PC-3 (cell line): ENCODE measurements around the gene EMP3. TPM values are rescaled to one million over a fixed set of nuclear protein-coding genes. Genes with fewer than 3 reads are reported as not detected.

ENCODE experiments used
- ATAC-seq: fragments of 200-7000 bp; cut with Tn5 transposase; 2 replicates; pipeline ENCODE4 v1.9.1; 2020; ENCODE audit warnings: mild to moderate bottlenecking, moderate library complexity
- BruUV-seq: library from RNA; stranded (reverse); fragments of 400-500 nt; replicated peaks from 2 replicates; lab custom pipeline; 2021; lab: Mats Ljungman, UMichigan
- CTCF ChIA-PET: fragments of 300-600 bp; sonication (Branson Sonifier 250); formaldehyde crosslinking; loops from one replicate; lab custom pipeline; 2022; ENCODE audit warnings: antibody characterized with exemption; lab: Charles Lee
- POLR2A ChIA-PET: fragments of 300-600 bp; sonication (Branson Sonifier 250); formaldehyde crosslinking; loops from one replicate; lab custom pipeline; 2022; ENCODE audit warnings: antibody characterized with exemption; ENCODE audit not compliant: unreplicated experiment; lab: Charles Lee
- DNase-seq: peaks from one replicate; pipeline ENCODE4 v3.0.0-alpha.2; 2015
- H2AFZ ChIP-seq: fragments of 300-600 bp; sonication (generic); 2 replicates; pipeline ENCODE4 v1.6.0; 2016; ENCODE audit warnings: antibody characterized with exemption, low read length
- H3F3A ChIP-seq: fragments of 300-600 bp; sonication (generic); one replicate; pipeline ENCODE4 v1.6.0; 2017; ENCODE audit warnings: antibody characterized with exemption, low read length, control low read depth, mild to moderate bottlenecking; ENCODE audit not compliant: unreplicated experiment
- H3K27ac ChIP-seq: fragments of 300-600 bp; sonication (generic); 2 replicates; pipeline ENCODE4 v1.5.1; 2016; ENCODE audit warnings: mild to moderate bottlenecking, low read length
- H3K27me3 ChIP-seq: fragments of 300-600 bp; sonication (generic); 2 replicates; pipeline ENCODE4 v1.6.1; 2016; ENCODE audit warnings: low read length, mixed read lengths
- H3K36me3 ChIP-seq: fragments of 300-600 bp; sonication (generic); 2 replicates; pipeline ENCODE4 v1.6.1; 2016; ENCODE audit warnings: low read depth, mixed run types, low read length, mixed read lengths
- H3K4me1 ChIP-seq: fragments of 300-600 bp; sonication (generic); 2 replicates; pipeline ENCODE4 v1.5.1; 2016; ENCODE audit warnings: low read length; ENCODE audit not compliant: insufficient read depth
- H3K4me2 ChIP-seq: fragments of 300-600 bp; sonication (generic); 2 replicates; pipeline ENCODE4 v1.6.0; 2016; ENCODE audit warnings: low read length
- H3K4me3 ChIP-seq: fragments of 300-600 bp; sonication (generic); 2 replicates; pipeline ENCODE4 v1.5.1; 2016; ENCODE audit warnings: mild to moderate bottlenecking, low read length, mixed read lengths
- H3K79me2 ChIP-seq: fragments of 300-600 bp; sonication (generic); 2 replicates; pipeline ENCODE4 v1.6.1; 2017; ENCODE audit warnings: low read length, mixed read lengths
- H3K9ac ChIP-seq: fragments of 300-600 bp; sonication (generic); 2 replicates; pipeline ENCODE4 v1.6.0; 2016; ENCODE audit warnings: mild to moderate bottlenecking, low read length
- H3K9me2 ChIP-seq: fragments of 300-600 bp; sonication (generic); replicated peaks from 2 replicates; pipeline ENCODE4 v1.6.1; 2016; ENCODE audit warnings: mixed run types, low read length, mixed read lengths
- H3K9me3 ChIP-seq: fragments of 300-600 bp; sonication (generic); 2 replicates; pipeline ENCODE4 v1.6.1; 2016; ENCODE audit warnings: low read length, mixed read lengths
- H4K20me1 ChIP-seq: fragments of 300-600 bp; sonication (generic); 2 replicates; pipeline ENCODE4 v1.6.1; 2016; ENCODE audit warnings: low read length, mixed read lengths
- CTCF ChIP-seq: fragments of 300-600 bp; sonication (generic); conservative IDR thresholded peaks from 2 replicates; pipeline ENCODE4 v1.5.1; 2017; ENCODE audit warnings: antibody characterized with exemption, low read depth, mild to moderate bottlenecking, low read length
- EZH2 ChIP-seq: fragments of 300-600 bp; sonication (generic); IDR thresholded peaks from one replicate; pipeline ENCODE4 v1.6.1; 2017; ENCODE audit warnings: antibody characterized with exemption, mild to moderate bottlenecking, low read length; ENCODE audit not compliant: unreplicated experiment
- EZH2phosphoT487 ChIP-seq: fragments of 300-600 bp; sonication (generic); IDR thresholded peaks from 2 replicates; pipeline ENCODE4 v1.6.1; 2018; ENCODE audit warnings: mild to moderate bottlenecking, antibody characterized with exemption, low read length, borderline replicate concordance
- intact Hi-C: fragments of 100-400 bp; cut with micrococcal nuclease; formaldehyde crosslinking; loops from 2 replicates; pipeline ENCODE4 v1.9.0; 2023
- total RNA-seq: library from RNA; depleted of rRNA; stranded (reverse); fragments of >200 nt; gene quantifications from 2 replicates; pipeline ENCODE4 v1.2.3, GENCODE V29; 2014

The EMP3 gene
- total RNA-seq, 1 experiment from 2014 or later, result 31.9 TPM

- H3K4me1 ChIP-seq, result peaks cover 28% of the 10 kb centered on the region
- no peak overlapping the region for H3K4me2 ChIP-seq
- ChIA-PET CTCF (no interaction called here), POLR2A (no interaction called here)
- no peaks in the 10 kb centered on the region for H3K36me3 ChIP-seq
- H3K4me3 ChIP-seq, result no peak overlapping the region
- no peaks in the 10 kb centered on the region for H3F3A ChIP-seq
- H4K20me1 ChIP-seq, result no peaks in the 10 kb centered on the region
- no peak for TF ChIP-seq EZH2
- TF ChIP-seq EZH2phosphoT487, result no peak
- TF ChIP-seq CTCF, result no peak
- H3K79me2 ChIP-seq, result no peaks in the 10 kb centered on the region
- no peaks in the 10 kb centered on the region for H3K9me3 ChIP-seq
- BruUV-seq, result no TSS peak
- no peak for ATAC-seq
- intact Hi-C loops, result no loop called here
- peak; percentile 34 for DNase-seq
- no peak overlapping the region for H3K27ac ChIP-seq
- H3K9ac ChIP-seq, result no peak overlapping the region
- no peaks in the 10 kb centered on the region for H3K9me2 ChIP-seq
- no peaks in the 10 kb centered on the region for H3K27me3 ChIP-seq
- no peak overlapping the region for H2AFZ ChIP-seq
These were observed 4.0 kb downstream of the EMP3 start for GRCh38 chr19:48329167-48329891.

GRCh38 chr19:48330012-48330681 is 4.8 kb downstream of the EMP3 start:
- Histone ChIP-seq H3K79me2 (no peaks in the 10 kb centered on the region), H3K4me2 (no peak overlapping the region), H3K4me3 (no peak overlapping the region), H3K9ac (no peak overlapping the region), H3K36me3 (no peaks in the 10 kb centered on the region), H3K27me3 (no peaks in the 10 kb centered on the region), H3K27ac (no peak overlapping the region), H3K4me1 (peaks cover 25% of the 10 kb centered on the region), H3F3A (no peaks in the 10 kb centered on the region), H3K9me3 (no peaks in the 10 kb centered on the region), H3K9me2 (no peaks in the 10 kb centered on the region), H2AFZ (no peak overlapping the region), H4K20me1 (no peaks in the 10 kb centered on the region)
- TF ChIP-seq EZH2phosphoT487, result no peak
- no peak for TF ChIP-seq CTCF
- no peak for TF ChIP-seq EZH2
- POLR2A ChIA-PET, result no interaction called here
- DNase-seq (no peak), ATAC-seq (no peak)
- intact Hi-C loops, result no loop called here
- BruUV-seq, result no TSS peak
- CTCF ChIA-PET, result interaction anchor here (0.6 kb wide), 1 partner anchor 10 kb away, joined by 6 read pairs; no protein-coding TSS in a partner anchor

GRCh38 chr19:48332351-48332661 is 7.0 kb downstream of the EMP3 start:
- BruUV-seq, result TSS peak; percentile 12
- DNase-seq (no peak), ATAC-seq (no peak)
- Histone ChIP-seq H3K4me2 (peak overlapping the region; percentile 90), H4K20me1 (no peaks in the 10 kb centered on the region), H3K9ac (no peak overlapping the region), H2AFZ (peak overlapping the region; percentile 36), H3K4me3 (peak overlapping the region; percentile 55), H3K27ac (0 out of 2 replicates have a peak overlapping the region, but pooled peaks have one; percentile 20), H3K4me1 (peaks cover 13% of the 10 kb centered on the region), H3K9me3 (no peaks in the 10 kb centered on the region), H3K9me2 (no peaks in the 10 kb centered on the region), H3F3A (no peaks in the 10 kb centered on the region), H3K36me3 (no peaks in the 10 kb centered on the region), H3K79me2 (no peaks in the 10 kb centered on the region), H3K27me3 (no peaks in the 10 kb centered on the region)
- intact Hi-C loops, result loop anchor here (2.0 kb wide), 1 partner anchor 66 kb away; no protein-coding TSS in a partner anchor
- no peak for TF ChIP-seq EZH2
- POLR2A ChIA-PET, result interaction anchor here (0.6 to 1.4 kb wide), 4 partner anchors 9 to 32 kb away, joined by 3 to 11 read pairs (median 4); partner anchors contain the start of genes SYNGR4 and TMEM143
- CTCF ChIA-PET, result interaction anchor here (0.5 to 2.6 kb wide), 8 partner anchors 9 to 372 kb away, joined by 3 to 38 read pairs (median 6); a partner anchor contains a TSS
